DMS79 treated with DMSO at 0.1 percent for 48 hours (cell line): ENCODE results near the gene DOLPP1.
A peak's percentile ranks its signal among the peaks of the same experiment; 100 is the strongest.
"Not testable (repeated sequence)": the region's sequence is repeated elsewhere in the genome, so short reads cannot be mapped to it uniquely, and the experiment has no call there.

ENCODE experiments used
- DNase-seq: peaks from one replicate; lab custom pipeline; 2025; lab: John Stamatoyannopoulos, UW

Gene DOLPP1

GRCh38 chr9:129111528-129112151 is 30.7 kb downstream of the DOLPP1 start:
- peak; percentile 49 for DNase-seq

- not testable (repeated sequence) for DNase-seq
Measured at GRCh38 chr9:129112526-129112925, 31.6 kb downstream of the DOLPP1 start.

GRCh38 chr9:129113645-129114304 is 32.9 kb downstream of the DOLPP1 start:
- no peak for DNase-seq

- DNase-seq: no peak
Measured at GRCh38 chr9:129118799-129119198, 37.9 kb downstream of the DOLPP1 start.

- DNase-seq: no peak
Measured at GRCh38 chr9:129121483-129121882, 40.6 kb downstream of the DOLPP1 start.

- DNase-seq: no peak
Measured at GRCh38 chr9:129122133-129122532, 41.2 kb downstream of the DOLPP1 start.

GRCh38 chr9:129122976-129123375 is 42.1 kb downstream of the DOLPP1 start:
- not testable (repeated sequence) for DNase-seq

GRCh38 chr9:129124506-129125069 is 43.7 kb downstream of the DOLPP1 start:
- DNase-seq: no peak

- no peak for DNase-seq
Measured at GRCh38 chr9:129125478-129125877, 44.6 kb downstream of the DOLPP1 start.

- DNase-seq: no peak
Measured at GRCh38 chr9:129126749-129127618, 46.1 kb downstream of the DOLPP1 start.

- DNase-seq: no peak
Measured at GRCh38 chr9:129128689-129129088, 47.8 kb downstream of the DOLPP1 start.

GRCh38 chr9:129130271-129130670 is 49.4 kb downstream of the DOLPP1 start:
- not testable (repeated sequence) for DNase-seq

- DNase-seq: no peak
Measured at GRCh38 chr9:129130791-129131190, 49.9 kb downstream of the DOLPP1 start.

GRCh38 chr9:129131300-129132145 is 50.6 kb downstream of the DOLPP1 start:
- DNase-seq: no peak

- no peak for DNase-seq
Measured at GRCh38 chr9:129133082-129133481, 52.2 kb downstream of the DOLPP1 start.

GRCh38 chr9:129135476-129135875 is 54.6 kb downstream of the DOLPP1 start:
- DNase-seq: no peak

- DNase-seq: no peak
Measured at GRCh38 chr9:129136446-129137035, 55.6 kb downstream of the DOLPP1 start.

- DNase-seq: no peak
Measured at GRCh38 chr9:129137292-129138143, 56.6 kb downstream of the DOLPP1 start.

- no peak for DNase-seq
Measured at GRCh38 chr9:129138144-129138462, 57.2 kb downstream of the DOLPP1 start.

- DNase-seq: no peak
Measured at GRCh38 chr9:129138476-129139232, 57.7 kb downstream of the DOLPP1 start.
